ENCODE data around the gene CDKN2AIPNL. TPM values are rescaled to one million over a fixed set of nuclear protein-coding genes. Genes with fewer than 3 reads are reported as not detected.
A peak's percentile ranks its signal among the peaks of the same experiment; 100 is the strongest.
"Not testable (repeated sequence)": the region's sequence is repeated elsewhere in the genome, so short reads cannot be mapped to it uniquely, and the experiment has no call there.

CDKN2AIPNL gene
- total RNA-seq, 1 donor from 2014 or later: 14.5 TPM

- no peak overlapping the region for H3K27ac ChIP-seq
- TF ChIP-seq CTCF (IDR thresholded peaks at IDR 0.05): no peak
- H3K9me3 ChIP-seq: no peaks in the 10 kb centered on the region
- H3K4me1 ChIP-seq: no peaks in the 10 kb centered on the region
- H3K4me3 ChIP-seq: no peak overlapping the region
- no peaks in the 10 kb centered on the region for H3K27me3 ChIP-seq (ENCODE audit: low read depth)
- DNase-seq (no peak), ATAC-seq (no peak)
- peaks cover 100% of the 10 kb centered on the region for H3K36me3 ChIP-seq
- intact Hi-C loops (cut with DNase I): no loop called here
Observed at GRCh38 chr5:134387443-134387842, 24.2 kb downstream of the CDKN2AIPNL start.

- no peak for DNase-seq
- no peaks in the 10 kb centered on the region for H3K4me1 ChIP-seq
- intact Hi-C loops (cut with DNase I): no loop called here
- ATAC-seq: no peak
- H3K9me3 ChIP-seq: no peaks in the 10 kb centered on the region
- no peaks in the 10 kb centered on the region for H3K27me3 ChIP-seq (ENCODE audit: low read depth)
- H3K4me3 ChIP-seq: no peak overlapping the region
- H3K36me3 ChIP-seq: peaks cover 100% of the 10 kb centered on the region
- no peak for TF ChIP-seq CTCF (IDR thresholded peaks at IDR 0.05)
- no peak overlapping the region for H3K27ac ChIP-seq
Observed at GRCh38 chr5:134383980-134384697, 27.5 kb downstream of the CDKN2AIPNL start.

GRCh38 chr5:134382204-134382603, 29.5 kb downstream of the CDKN2AIPNL start:
- H3K9me3 ChIP-seq; intact Hi-C loops (cut with DNase I); ATAC-seq; DNase-seq; H3K4me3 ChIP-seq; H3K27me3 ChIP-seq (ENCODE audit: low read depth); H3K4me1 ChIP-seq; H3K27ac ChIP-seq: not testable (repeated sequence)
- H3K36me3 ChIP-seq: peaks cover 100% of the 10 kb centered on the region

GRCh38 chr5:134380346-134380745, 31.3 kb downstream of the CDKN2AIPNL start:
- TF ChIP-seq CTCF (IDR thresholded peaks at IDR 0.05): no peak
- H3K27ac ChIP-seq: no peak overlapping the region
- no peak for ATAC-seq
- no peak for DNase-seq
- H3K4me3 ChIP-seq: no peak overlapping the region
- no peaks in the 10 kb centered on the region for H3K27me3 ChIP-seq (ENCODE audit: low read depth)
- intact Hi-C loops (cut with DNase I): no loop called here
- H3K36me3 ChIP-seq: peaks cover 100% of the 10 kb centered on the region
- peaks cover 12% of the 10 kb centered on the region for H3K4me1 ChIP-seq
- H3K9me3 ChIP-seq: no peaks in the 10 kb centered on the region

- intact Hi-C loops (cut with DNase I): no loop called here
- no peak for ATAC-seq
Observed at GRCh38 chr5:134374232-134374631, 37.4 kb downstream of the CDKN2AIPNL start.

GRCh38 chr5:134373633-134374032, 38.0 kb downstream of the CDKN2AIPNL start:
- Histone ChIP-seq H3K4me3 (peak overlapping the region; percentile 95), H3K36me3 (peaks cover 44% of the 10 kb centered on the region), H3K4me1 (peaks cover 41% of the 10 kb centered on the region)
- H3K9me3 ChIP-seq; DNase-seq; H3K27me3 ChIP-seq (ENCODE audit: low read depth); intact Hi-C loops (cut with DNase I); H3K27ac ChIP-seq; ATAC-seq: not testable (repeated sequence)

More at GRCh38 chr5:134374232-134374631, 37.4 kb downstream of the CDKN2AIPNL start:
- Histone ChIP-seq H3K27ac (no peak overlapping the region), H3K4me3 (no peak overlapping the region), H3K9me3 (no peaks in the 10 kb centered on the region), H3K4me1 (peaks cover 41% of the 10 kb centered on the region), H3K27me3 (ENCODE audit: low read depth) (no peaks in the 10 kb centered on the region), H3K36me3 (peaks cover 50% of the 10 kb centered on the region)
- no peak for TF ChIP-seq CTCF (IDR thresholded peaks at IDR 0.05)
- DNase-seq: no peak
